ENCODE measurements around the gene GSTK1.
A peak's percentile ranks its signal among the peaks of the same experiment; 100 is the strongest.

GSTK1 gene

GRCh38 chr7:143300959-143301935, 38.0 kb downstream of the GSTK1 start:
- no peak for DNase-seq

GRCh38 chr7:143303733-143304132, 40.5 kb downstream of the GSTK1 start:
- no peak for DNase-seq

- DNase-seq, result no peak
These were observed 41.7 kb downstream of the GSTK1 start for GRCh38 chr7:143304938-143305337.

GRCh38 chr7:143305423-143306070, 42.3 kb downstream of the GSTK1 start:
- peak; percentile 71 for DNase-seq

- no peak for DNase-seq
These were observed 45.4 kb downstream of the GSTK1 start for GRCh38 chr7:143308632-143309031.

GRCh38 chr7:143314127-143314526, 50.9 kb downstream of the GSTK1 start:
- DNase-seq, result no peak

GRCh38 chr7:143315776-143316175, 52.5 kb downstream of the GSTK1 start, which contains the start of gene CLCN1:
Gene CLCN1, plus strand, starts transcription at chr7:143316111. Its CDS starts 102 bp downstream, at chr7:143316213.
- DNase-seq, result no peak

- no peak for DNase-seq
These were observed 53.3 kb downstream of the GSTK1 start for GRCh38 chr7:143316492-143316891.

- no peak for DNase-seq
These were observed 55.4 kb downstream of the GSTK1 start for GRCh38 chr7:143318661-143319060.
